ENCODE data around the gene MYO3B.
A peak's percentile ranks its signal among the peaks of the same experiment; 100 is the strongest.
"Not testable (repeated sequence)": the region's sequence is repeated elsewhere in the genome, so short reads cannot be mapped to it uniquely, and the experiment has no call there.

Gene MYO3B

DNA sequence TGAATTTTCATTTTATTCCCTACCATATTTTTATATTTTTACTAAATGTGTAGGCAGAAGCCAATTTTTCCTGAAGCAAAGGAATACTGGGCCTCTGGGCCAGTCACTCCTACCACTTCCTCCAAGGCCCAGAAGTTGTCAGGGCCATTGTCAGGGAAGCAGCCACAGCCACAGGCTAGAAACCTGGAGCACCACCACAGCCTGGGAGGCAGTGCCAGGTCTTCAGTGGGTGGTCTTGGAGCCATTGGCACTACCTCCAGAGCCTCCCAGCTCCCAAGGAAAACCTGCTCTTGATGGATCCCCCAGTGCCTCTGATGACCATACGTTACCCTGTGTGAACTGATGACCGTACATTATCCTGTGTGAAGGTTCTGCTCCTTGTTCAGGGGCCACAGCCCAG lies 401.6 kb downstream of the MYO3B start:
- no peak for DNase-seq

DNA sequence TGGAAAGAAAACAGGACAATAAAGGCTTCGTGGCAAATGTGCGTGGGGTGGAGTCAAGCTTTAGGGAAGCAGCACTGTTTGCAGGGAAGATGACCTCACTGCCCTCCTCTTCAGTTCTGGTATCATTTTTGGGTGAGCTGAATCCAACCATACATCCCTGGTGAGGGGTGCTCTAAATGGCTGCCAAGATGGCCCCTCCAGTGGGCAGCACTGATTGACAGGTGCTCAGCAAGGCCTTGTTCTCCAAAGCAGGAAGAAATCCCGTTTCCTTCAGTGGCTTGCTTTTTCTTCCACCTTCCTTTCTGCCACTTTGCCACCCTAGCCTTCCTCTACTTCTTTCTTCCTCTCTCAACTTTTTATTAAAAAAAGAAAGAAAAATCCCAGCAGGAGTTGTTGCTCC lies 404.4 kb downstream of the MYO3B start:
- no peak for DNase-seq

DNA sequence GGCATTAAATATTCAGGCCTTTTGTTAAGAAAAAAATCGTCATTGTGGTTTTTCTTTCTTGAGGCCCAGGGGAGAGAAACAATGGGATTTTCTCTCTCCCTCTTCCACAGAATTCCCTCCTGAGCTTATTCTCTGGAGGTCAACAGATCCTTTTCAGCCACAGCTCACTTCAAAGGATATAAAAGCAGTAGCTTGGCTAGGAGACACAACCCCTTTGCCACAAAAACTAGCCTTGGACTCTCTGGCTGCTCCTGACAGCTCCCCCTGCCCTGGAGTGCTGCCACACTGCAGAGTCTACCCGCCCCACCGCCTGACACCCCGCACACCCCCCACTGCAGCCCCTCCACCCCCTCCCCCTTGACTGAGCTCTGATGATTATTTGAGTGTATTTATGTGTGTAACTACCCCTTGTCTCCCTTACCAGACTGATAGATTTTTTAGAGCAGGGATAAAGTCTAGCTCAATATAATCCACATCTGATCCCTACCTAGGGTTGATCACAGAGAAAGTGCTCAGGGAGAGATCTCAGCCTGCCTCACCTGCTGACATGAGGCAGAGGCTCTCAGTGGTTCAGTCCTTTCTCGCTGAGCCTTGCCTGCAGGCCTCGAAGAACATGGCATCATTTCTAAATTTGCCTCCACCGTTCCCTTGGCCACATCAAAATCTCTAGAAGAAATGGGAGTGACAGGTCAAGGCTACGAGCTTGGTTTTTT lies 405.0 kb downstream of the MYO3B start:
- DNase-seq: no peak

DNA sequence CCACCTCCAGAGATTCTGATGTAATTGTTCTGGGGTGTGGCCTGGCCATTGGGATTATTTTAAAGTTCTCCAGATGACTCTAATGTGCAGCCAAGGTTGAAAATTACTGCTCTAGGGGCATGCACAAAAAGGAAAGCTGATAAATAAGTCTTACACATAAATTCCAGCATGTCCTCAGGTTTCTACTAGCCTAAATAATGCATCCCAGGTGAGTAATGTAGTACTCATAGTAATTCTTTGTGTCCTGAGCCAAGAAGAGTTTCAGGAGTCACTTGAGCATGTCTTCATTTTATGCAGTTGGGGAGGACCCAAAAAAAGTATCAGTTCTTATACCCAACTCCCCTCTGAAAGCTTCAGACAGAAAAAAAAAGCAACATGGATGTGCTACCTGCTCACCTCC lies 407.1 kb downstream of the MYO3B start:
- DNase-seq: no peak

DNA sequence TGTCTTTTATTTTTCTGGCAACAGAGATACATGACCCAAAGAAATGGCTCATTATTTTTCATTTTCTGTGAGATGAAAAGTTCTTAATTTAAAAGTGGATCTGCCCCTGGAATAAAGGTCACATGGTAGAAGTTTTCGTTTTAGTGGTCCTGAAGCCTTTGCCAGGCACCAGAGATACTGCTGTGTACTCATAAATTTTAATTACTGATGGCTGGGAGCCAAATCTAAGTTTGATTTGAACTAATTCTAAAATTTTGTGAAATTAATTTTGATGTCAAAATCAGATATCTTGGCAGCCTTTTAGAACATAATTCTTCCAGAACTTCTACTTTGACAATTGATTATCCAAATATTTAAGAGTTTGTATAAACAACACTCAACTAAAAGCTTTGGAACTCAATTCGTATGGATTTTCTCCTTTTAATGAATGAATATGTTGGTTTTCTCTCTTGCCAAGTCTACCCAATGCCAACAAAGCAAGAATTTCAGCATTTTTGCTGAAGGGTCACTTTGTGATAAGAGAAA lies 408.7 kb downstream of the MYO3B start:
- DNase-seq: no peak

DNA sequence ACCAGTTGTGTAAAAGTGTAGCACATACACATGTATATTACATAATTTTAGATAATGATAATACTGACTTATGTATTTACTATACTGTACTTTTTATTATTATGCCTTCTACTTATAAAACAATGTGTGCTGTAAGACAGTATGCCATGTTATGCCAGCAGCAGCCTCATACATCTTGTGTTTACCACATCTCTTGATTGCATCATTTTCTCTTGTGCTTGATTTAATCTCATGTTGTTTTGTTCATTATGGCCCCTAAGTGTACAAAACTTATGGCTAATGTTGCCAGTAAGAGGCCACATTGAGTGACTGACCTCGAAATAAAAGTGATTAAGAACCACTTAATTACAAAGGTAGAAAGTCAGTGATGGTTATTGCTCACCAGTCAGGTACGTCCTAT lies 409.2 kb downstream of the MYO3B start:
- no peak for DNase-seq

DNA sequence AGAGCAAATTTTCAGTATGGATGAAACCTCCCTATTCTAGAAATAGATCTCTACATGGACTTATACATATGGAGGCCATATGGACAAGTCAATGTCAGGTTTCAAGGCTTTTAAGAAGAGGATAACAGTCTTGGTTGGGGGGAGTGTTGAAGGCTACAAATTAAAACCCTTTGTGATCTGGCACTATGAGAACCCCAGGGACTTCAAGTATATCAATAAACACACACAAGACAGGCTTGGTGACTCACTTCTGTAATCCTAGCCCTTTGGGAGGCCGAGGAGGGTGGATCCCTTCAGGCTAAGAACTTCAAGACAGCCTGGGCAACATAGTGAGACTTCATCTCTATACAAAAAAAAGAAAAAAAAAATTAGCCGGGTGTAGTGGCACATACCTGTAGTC lies 410.0 kb downstream of the MYO3B start:
- DNase-seq: no peak

DNA sequence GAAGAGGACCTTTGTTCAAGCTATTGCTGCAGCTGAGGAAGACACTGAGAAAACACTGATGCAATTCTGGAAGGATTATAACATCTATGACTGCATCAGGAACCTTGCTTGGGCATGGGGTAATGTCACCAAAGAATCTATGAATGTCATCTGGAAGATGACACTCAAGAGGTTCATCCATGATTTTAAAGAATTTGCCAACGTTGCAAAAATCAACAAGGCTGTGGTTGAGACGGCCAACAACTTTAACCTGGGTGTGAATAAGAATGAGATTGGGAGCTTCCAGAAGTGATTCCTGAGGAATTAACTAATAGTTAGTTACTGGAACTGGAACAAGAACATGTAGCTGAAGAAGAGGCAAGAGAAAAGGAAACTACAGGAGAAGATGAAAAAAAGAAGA lies 410.8 kb downstream of the MYO3B start:
- no peak for DNase-seq

DNA sequence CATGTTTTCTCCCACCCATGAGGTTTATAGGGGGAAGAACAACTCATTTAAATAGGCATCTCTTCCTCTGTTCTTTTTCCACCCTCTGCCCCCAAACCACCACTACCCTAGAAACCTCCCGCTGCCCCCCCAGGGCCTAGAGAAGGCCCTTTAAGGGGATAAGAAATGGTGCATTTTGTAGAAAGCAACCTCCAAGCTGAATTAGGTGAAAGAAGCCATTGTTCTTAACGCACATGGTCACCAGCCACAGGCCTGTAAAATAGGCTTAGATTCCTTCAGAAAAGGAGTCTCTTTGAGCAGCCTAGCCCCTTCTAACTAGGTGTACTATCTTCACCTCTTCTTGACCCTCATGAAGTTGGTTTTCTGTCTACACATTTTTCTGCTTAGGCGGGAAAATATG lies 418.6 kb downstream of the MYO3B start:
- no peak for DNase-seq

DNA sequence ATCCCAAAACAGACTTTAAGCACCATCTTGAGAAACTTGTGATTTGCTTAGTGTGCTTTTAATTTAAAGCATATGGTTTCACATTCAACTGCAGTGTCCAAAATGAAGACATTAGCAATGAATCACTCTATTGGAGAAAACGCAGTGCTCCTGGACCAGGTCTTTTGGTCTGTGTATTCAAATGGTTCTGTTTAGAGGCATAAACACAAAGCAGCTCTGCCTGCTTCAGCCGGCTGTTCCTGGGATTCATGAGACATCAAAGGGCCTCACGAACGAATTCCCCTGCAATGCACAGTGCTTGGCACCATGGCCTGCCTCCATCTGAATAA lies 420.1 kb downstream of the MYO3B start:
- DNase-seq: no peak

DNA sequence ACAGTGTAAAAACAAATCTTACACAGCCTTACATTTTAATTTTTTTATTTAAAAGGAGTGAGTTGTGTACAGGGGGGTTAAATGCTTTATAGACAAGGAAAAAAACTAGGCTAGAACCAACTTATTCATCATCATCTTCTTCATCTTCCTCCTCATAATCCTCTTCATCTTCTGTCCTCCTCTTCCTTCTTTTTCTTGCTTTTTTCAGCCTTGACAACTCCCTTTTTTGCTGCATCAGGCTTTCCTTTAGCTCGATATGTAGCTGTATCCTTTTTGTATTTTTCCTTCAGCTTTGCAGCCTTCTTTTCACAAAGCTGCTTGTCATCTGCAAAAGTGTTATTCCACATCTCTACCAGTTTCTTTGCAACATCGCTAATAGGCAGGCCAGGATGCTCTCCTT lies 423.5 kb downstream of the MYO3B start:
- DNase-seq: no peak

DNA sequence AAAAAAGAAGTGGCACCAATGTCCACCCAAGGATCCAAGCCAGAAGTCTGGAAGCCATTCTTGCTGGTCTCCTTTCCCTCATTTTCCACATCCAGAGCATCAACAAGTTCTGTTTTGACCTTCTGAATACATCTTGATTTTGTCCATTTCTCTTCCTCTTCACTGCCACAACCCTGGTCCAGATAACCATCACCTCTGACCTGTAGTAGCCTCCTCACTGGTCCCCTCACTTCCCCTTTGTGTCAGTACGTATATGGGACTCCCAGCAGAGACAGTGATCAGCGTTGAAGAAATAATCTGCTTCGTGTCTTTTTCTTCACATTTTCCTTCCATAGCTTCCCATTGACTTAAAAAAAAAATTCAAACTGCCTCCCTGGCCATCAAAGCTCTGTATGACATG lies 427.9 kb downstream of the MYO3B start:
- DNase-seq: no peak

DNA sequence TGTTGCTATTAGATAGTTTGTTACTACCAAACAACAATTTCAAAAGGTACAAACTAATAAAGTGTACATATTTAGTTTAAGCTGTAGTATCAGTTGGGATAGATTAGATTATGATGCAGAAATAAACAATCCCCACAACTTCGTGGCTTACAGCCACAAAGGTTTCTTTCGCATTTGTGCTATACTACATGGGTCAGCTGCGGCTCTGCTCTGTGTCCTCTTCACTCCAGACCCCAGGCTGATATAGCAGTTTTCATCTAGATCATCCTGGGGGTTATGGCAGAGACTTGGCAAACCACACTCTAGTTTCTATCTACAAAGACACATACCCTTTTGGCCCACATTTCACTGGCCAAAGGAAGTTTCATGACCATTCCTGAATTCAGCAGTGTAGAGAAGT lies 429.2 kb downstream of the MYO3B start:
- no peak for DNase-seq

DNA sequence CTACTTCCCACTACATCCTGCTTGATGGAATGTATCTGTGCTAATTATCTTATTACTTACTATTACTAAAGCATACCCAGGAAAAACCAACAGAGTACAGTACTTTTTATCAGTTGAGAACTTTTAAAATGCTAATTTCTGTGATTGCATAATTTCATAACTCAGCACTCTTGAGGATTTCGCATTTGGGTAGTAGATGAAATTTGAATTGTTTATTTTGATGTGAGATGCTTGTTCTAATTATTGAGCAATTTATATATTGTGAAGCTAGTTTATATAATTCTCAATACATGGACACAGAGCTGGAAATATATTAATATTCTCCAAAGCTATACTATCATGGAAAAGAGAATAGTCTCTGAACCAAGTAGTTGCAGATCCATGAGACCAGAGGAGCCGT lies 432.7 kb downstream of the MYO3B start:
- no peak for DNase-seq

DNA sequence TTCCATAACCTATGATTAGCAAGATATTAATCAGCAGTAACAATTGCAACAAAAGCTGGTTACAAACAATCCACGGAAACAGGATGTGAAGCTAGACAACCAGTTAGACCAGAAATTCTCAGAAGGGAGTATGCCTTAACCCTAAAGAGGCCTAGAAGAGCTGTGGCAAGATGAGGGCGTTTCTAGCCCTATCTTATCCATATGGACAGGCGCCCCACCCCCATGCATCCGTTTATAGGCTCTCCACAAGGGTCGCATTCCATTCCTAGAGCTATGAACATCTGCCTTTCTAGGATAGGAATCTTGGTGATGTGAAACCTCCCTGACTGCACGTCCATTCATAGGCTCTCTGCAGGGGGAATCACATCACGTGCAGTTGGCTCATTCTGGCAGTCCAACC lies 441.0 kb downstream of the MYO3B start:
- DNase-seq: not testable (repeated sequence)

DNA sequence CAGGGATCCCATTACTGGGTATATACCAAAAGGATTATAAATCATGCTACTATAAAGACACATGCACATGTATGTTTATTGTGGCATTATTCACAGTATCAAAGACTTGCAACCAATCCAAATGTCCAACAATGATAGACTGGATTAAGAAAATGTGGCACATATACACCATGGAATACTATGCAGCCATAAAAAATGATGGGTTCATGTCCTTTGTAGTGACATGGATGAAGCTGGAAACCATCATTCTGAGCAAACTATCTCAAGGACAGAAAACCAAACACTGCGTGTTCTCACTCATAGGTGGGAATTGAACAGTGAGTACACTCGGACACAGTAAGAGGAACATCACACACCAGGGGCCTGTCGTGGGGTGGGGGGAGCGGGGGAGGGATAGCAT lies 457.1 kb downstream of the MYO3B start:
- DNase-seq: not testable (repeated sequence)

DNA sequence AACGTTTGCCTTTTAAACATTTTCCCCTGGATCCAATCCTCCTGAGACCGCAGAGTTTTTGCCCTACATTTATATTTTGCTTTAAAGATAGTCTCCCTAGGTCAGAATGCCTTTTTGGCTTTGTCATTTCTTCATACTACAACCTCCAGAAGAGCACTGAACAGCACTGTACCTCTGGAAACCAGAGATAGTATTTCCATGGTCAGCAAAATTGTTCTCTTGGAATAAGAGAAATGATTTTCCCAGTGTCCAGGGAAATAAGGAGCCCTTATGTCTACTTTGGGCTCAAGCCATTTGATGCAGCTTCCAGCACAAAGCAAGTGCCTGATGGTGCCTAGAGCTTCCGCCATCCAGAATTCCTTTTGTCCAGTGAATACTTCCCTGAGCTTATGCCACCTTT lies 461.7 kb downstream of the MYO3B start:
- no peak for DNase-seq

DNA sequence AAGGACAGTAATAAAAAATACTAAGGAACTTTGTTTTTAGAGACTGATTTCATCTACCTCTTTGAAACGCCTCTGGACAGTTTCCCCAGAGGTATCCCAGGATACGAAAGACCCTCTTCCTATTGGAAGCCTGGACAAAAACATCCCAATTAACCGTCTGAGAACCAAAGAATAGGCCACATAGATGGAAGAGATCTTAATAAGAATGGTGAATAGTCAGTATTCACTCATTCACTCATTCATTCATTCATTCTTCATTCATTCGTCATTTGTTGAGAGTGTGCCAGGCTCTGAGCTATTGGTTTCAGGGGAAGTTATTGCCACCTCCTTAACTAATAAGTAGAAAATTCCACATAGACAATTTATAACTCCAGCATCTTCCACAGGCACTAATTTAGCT lies 464.0 kb downstream of the MYO3B start:
- no peak for DNase-seq

DNA sequence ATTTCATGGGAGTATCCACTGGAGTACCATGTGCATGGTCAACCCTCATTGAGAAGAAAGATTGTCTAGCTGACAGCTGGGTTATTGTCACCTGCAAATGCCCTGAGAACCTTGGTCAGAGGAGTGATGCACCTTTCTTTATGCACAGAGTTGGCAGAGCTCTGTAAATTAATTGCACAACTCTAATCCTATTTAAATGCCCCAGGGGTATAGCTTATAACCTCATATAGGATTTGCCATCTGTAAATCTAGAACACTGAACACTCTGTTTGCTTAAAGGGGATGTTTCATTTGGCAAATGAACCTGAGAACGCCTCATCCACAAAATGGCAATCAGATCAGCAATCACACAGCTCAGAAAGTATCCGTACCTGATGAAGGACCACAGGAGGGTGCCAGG lies 465.4 kb downstream of the MYO3B start:
- DNase-seq: no peak

DNA sequence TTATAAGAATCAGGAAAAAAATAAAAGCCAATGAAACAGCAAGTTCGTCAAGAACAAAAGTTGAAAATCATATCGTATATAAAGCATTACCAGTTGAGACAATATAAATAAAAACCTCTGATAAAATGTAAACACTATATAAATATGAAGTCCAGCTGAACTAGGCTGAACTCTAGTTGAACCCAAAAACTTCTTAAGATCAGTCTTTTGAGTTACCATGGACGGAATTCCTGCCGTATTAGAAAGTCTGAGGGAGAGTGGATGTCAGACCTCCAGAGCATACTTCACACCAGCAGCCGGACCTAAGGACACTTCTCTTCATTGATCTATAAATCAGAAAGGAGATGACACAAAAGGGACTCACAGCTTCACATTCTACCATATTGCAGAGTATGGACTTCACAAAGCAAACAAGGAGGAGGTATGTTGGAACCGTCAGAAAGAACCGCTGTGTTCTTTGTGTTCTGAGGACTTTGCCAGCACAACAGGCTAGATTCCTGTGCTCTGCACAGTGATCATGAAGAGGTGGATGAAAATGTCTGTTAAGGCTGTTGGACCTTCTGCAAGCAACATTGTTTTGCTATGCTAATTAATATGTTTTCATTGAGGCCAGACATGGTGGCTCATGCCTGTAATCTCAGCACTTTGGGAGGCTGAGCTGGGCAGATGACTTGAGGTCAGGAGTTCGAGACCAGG lies 469.9 kb downstream of the MYO3B start:
- DNase-seq: no peak

DNA sequence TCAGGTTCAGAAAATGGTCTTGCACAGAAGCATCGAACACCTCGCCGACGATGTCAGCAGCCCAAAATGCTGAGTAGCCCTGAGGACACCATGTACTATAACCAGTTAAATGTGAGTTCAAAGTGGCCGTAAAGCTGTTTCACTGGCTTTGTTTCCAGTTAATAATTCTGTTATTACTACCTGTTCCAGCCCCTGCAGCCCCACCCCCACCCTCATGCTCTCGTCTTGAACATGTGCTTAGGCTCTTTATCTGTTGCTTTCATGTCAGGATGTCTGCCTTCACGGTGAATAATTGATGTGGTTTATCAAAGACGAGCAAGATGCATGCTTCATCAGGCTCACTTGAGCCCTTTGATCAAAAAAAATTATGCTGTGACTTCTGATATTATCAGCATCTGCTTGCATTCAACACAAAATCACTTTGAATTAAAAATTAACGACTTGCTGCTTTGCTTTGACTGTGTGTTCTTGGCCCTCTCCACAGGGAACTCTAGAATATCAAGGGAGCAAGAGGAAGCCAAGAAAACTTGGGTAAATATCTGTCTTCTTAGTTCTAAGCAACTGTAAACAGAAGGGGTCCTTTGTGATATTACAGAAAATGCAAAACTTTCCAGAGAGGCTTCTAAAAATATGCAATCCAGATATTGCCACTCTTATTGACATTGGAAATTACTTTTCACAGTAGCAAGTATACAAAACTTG lies 473.8 kb downstream of the MYO3B start:
- DNase-seq: peak; percentile 21

DNA sequence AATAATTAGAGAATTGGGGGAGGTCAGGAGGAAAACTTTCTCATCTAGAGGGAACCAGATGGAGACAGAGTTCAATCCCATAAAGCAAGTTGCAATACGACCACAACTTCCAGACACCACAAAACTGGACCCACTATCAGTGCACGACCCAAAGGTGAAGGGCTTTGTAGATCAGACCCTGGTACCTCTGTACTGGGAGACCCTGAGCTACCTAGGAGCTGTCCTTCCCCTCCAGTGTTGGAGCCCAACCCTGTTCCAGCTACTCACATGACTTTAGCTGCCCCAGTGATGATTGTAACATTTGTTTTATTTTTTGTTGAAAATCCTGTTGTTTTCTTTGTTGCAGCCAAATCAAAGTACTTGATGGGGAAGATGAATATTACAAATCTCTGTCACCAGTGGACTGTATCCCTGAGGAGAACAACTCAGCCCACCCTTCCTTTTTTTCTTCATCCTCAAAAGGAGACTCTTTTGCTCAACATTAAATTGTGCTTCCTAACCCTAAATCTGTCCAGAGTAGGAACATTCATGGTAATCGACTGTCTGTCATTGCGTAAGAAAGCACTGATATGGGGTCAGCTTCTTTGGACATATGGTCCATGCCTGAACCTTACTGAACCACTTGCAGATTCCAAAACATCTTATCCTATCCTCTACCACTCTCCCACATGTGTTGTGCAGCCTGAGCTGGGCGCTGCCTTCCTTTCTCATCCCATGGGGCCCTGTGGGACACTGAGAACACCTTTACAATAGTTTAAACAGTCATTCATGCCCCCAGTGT lies 474.9 kb downstream of the MYO3B start:
- DNase-seq: no peak

DNA sequence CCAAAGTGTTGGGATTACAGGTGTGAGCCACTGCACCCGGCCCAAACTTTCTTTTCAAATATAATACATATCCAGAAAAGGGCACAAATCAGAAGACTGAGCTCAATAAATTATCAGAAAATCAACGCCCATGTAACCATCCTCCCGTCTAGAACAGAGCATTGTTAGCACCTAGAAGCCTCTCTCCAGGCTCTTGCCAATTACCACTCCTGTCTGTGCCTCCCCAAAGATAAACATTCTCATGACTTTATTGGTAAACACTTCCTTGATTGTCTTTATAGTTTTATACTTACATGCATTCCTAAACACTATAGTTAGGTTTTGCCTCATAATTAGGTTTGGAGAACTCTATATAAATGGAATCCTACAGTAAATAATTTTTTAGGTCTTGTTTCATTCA lies 478.7 kb downstream of the MYO3B start:
- no peak for DNase-seq

All from activated T-cell treated with anti-CD3 and anti-CD28 coated beads for 4 hours (primary cell).